Prostate gland (tissue), 2 donors: ENCODE measurements around the gene MLLT6. TPM values are rescaled to one million over a fixed set of nuclear protein-coding genes. Genes with fewer than 3 reads are reported as not detected.
A peak's percentile ranks its signal among the peaks of the same experiment; 100 is the strongest.

Experiments used
- DNase-seq: peaks from one replicate; pipeline ENCODE4 v3.0.0-alpha.2; 2019; ENCODE audit warnings: low spot score
- H3K27ac ChIP-seq, 2 donors: fragments of 200-600 bp; sonication (generic); 2 replicates each; pipeline ENCODE4 v1.5.1; 2017 to 2019
- H3K27me3 ChIP-seq: fragments of 200-600 bp; sonication (generic); replicated peaks from 2 replicates; pipeline ENCODE4 v1.5.1; 2019; ENCODE audit not compliant: insufficient read depth
- H3K36me3 ChIP-seq, 2 donors: fragments of 200-600 bp; sonication (generic); 1 replicate in 1 of 2; 2 replicates in 1 of 2; pipeline versions ENCODE4 v1.5.1 to v1.8.1; 2017 to 2019
- H3K4me1 ChIP-seq: fragments of 200-600 bp; sonication (generic); replicated peaks from 2 replicates; pipeline ENCODE4 v1.5.1; 2019
- H3K4me3 ChIP-seq, 2 donors: fragments of 200-600 bp; sonication (generic); 2 replicates each; pipeline ENCODE4 v1.5.1; 2017 to 2019
- H3K9me3 ChIP-seq: fragments of 200-600 bp; sonication (generic); 2 replicates; pipeline ENCODE4 v1.5.1; 2017
- CTCF ChIP-seq, 4 experiments: fragments of 200-600 bp in 2 of 4; fragments of 450-650 bp in 2 of 4; sonication (generic) in 2 of 4; IDR thresholded peaks; 1 replicate in 3 of 4; 2 replicates in 1 of 4; pipeline ENCODE4 v1.5.1; 2016 to 2019; ENCODE audit warnings: antibody characterized with exemption in 4 of 4, mild to moderate bottlenecking in 2 of 4, moderate library complexity in 2 of 4
- POLR2A ChIP-seq: fragments of 450-650 bp; IDR thresholded peaks from one replicate; pipeline ENCODE4 v1.6.1; 2016; ENCODE audit warnings: antibody characterized with exemption, mild to moderate bottlenecking
- POLR2AphosphoS5 ChIP-seq: sonication (generic); formaldehyde crosslinking; IDR thresholded peaks from one replicate; pipeline ENCODE4 v1.6.1; 2017; ENCODE audit warnings: antibody characterized with exemption
- WGBS: methylation state at CpG from one replicate; pipeline ENCODE4 v1.1.5; 2018; 5-methylcytosine and 5-hydroxymethylcytosine counted together
- intact Hi-C: fragments of 100-400 bp; cut with DNase I; formaldehyde crosslinking; loops from one replicate; pipeline ENCODE4 v1.14.2; 2022
- total RNA-seq, 2 donors: library from RNA; depleted of rRNA; stranded (reverse); fragments of >200 nt; gene quantifications; one replicate each; pipeline ENCODE4 v1.1.0, GENCODE V29; 2016

The MLLT6 gene
- total RNA-seq, 2 donors from 2014 or later = 69.1 to 142 TPM

GRCh38 chr17:38746849-38747462 is 41.9 kb downstream of the MLLT6 start:
- no peaks in the 10 kb centered on the region for H3K27me3 ChIP-seq
- no peak for TF ChIP-seq POLR2AphosphoS5
- TF ChIP-seq POLR2A = no peak
- DNase-seq = no peak
- H3K27ac ChIP-seq = peak overlapping the region; percentile 86 to 95
- H3K4me3 ChIP-seq = peak overlapping the region; percentile 89 to 99
- intact Hi-C loops = loop anchor here (10.0 kb wide), 1 partner anchor 408 kb away; the partner anchor contains the start of gene PLXDC1
- H3K4me1 ChIP-seq = peaks cover 27% of the 10 kb centered on the region
- H3K9me3 ChIP-seq = no peaks in the 10 kb centered on the region
- WGBS = 4% methylated on average over 20 of the region's 21 CpGs
- no peaks in the 10 kb centered on the region for H3K36me3 ChIP-seq

GRCh38 chr17:38747463-38748148 is 42.5 kb downstream of the MLLT6 start:
- intact Hi-C loops = loop anchor here (10.0 kb wide), 1 partner anchor 407 kb away; the partner anchor contains the start of gene PLXDC1

GRCh38 chr17:38748149-38748891 is 43.2 kb downstream of the MLLT6 start, which contains the start of gene PCGF2:
Gene PCGF2 (minus strand): TSS chr17:38748336. CDS start chr17:38740402, 7,934 bp downstream.
- intact Hi-C loops = loop anchor here (10.0 kb wide), 1 partner anchor 406 kb away; the partner anchor contains the start of gene PLXDC1
- WGBS = under 1% methylated on average over 36 of the region's 47 CpGs
- H3K9me3 ChIP-seq = no peaks in the 10 kb centered on the region
- no peaks in the 10 kb centered on the region for H3K27me3 ChIP-seq
- peak; percentile 97 for DNase-seq
- H3K36me3 ChIP-seq = no peaks in the 10 kb centered on the region
- TF ChIP-seq POLR2AphosphoS5 = peak; percentile 80
- peak; percentile 83 for TF ChIP-seq POLR2A
- TF ChIP-seq CTCF (IDR thresholded peaks at IDR 0.05) = no peak
- peaks cover 20% of the 10 kb centered on the region for H3K4me1 ChIP-seq
- H3K27ac ChIP-seq = peak within 1 kb of the TSS; percentile 86 to 95
- peak within 1 kb of the TSS; percentile 89 to 99 for H3K4me3 ChIP-seq

More at GRCh38 chr17:38747463-38748148, 42.5 kb downstream of the MLLT6 start:
- H3K27me3 ChIP-seq = no peaks in the 10 kb centered on the region
- H3K27ac ChIP-seq = peak overlapping the region; percentile 86 to 95
- WGBS = 2% methylated on average over 58 of the region's 64 CpGs
- H3K9me3 ChIP-seq = no peaks in the 10 kb centered on the region
- no peaks in the 10 kb centered on the region for H3K36me3 ChIP-seq
- peak; percentile 65 for DNase-seq
- peak overlapping the region; percentile 89 to 99 for H3K4me3 ChIP-seq
- no peak for TF ChIP-seq POLR2AphosphoS5
- TF ChIP-seq POLR2A = peak; percentile 18
- peak in 3 of 4 experiments; percentile 30 to 40 (median 31) for TF ChIP-seq CTCF (IDR thresholded peaks at IDR 0.05)
- peaks cover 20% of the 10 kb centered on the region for H3K4me1 ChIP-seq

GRCh38 chr17:38748892-38749222 is 43.8 kb downstream of the MLLT6 start:
- Histone ChIP-seq H3K4me1 (peaks cover 20% of the 10 kb centered on the region), H3K36me3 (no peaks in the 10 kb centered on the region), H3K9me3 (no peaks in the 10 kb centered on the region), H3K4me3 (peak overlapping the region; percentile 89 to 99), H3K27ac (peak overlapping the region; percentile 86 to 95), H3K27me3 (no peaks in the 10 kb centered on the region)
- DNase-seq = no peak
- TF ChIP-seq POLR2A (no peak), POLR2AphosphoS5 (no peak), CTCF (IDR thresholded peaks at IDR 0.05) (no peak)
- WGBS = under 1% methylated on average over 29 of the region's 32 CpGs
- intact Hi-C loops = loop anchor here (10.0 kb wide), 1 partner anchor 406 kb away; the partner anchor contains the start of gene PLXDC1
